ENCODE data around the gene DHX15.

DHX15 gene

DNA sequence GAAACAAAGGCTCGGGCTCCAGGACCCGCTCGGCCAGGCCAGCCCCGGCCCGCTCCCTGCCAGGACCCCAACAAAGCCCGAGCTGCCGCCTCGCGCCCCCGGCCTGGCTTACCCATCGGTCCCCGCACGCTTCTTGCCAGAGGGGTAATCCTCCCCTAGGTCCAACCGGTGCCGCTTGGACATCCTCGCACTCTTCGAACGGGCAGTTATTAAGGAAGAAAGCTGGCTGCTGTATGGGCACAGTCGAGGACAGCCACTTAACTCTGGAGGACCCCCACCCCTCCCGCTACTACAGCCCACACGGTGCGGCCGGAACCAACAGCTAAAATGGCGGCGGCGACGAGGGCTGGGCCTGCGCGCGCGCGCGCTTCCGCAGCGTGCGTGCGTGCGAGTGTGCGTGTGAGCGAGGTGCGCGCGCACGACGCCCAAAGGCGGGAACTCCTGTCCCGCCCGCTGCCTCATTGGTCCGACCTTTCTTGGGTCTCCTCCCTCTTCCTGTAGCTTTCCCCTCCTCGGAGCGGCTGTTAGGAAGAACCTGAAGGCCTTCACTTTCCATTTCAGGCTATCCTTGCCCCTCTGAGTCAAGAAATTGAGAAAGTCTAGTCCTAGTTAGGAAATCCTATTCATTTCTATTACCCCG is at the start of gene DHX15:
Gene DHX15, minus strand, starts transcription at position 344 of the 640 bp plus-strand sequence. Its CDS starts 161 bp downstream, at position 183.
- DNase-seq, result peak; percentile 98

DNA sequence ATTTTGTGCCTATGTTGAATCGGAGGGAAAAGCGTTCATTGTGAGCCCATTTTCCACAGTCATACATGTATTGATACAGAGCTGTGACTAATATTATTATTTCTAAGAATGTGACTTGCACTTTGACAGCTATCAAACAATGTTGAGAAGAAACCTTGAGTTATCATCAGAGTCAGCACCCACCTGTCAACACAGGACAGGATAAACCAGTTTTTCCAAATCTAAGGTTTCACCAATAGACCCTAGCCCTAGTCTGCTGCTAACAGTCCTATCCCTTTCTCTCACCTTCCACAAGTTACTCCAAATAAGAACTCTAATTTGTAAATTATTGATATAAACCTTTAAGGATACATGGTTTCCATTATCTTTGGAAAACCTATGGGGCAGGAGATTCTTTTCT is 47.7 kb upstream of the DHX15 start:
- DNase-seq, result no peak

DNA sequence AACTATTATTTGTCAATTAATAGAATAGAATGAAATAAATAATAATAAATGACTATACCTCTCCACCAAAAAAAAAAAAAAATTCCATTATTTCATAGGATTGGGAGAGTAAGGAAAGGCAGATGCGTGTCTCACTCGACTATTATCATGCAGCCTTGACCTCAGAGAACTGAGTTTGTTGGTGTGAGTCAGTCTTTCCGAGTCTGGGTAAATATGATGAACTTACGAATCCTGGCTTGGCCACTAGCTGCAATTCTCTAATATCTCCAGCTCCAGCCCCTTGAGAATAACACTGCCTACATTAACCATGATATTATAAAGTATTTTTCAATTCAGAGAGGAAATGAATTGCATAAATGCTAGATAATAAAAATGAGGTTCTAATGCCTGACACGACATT is 46.6 kb upstream of the DHX15 start:
- no peak for DNase-seq

DNA sequence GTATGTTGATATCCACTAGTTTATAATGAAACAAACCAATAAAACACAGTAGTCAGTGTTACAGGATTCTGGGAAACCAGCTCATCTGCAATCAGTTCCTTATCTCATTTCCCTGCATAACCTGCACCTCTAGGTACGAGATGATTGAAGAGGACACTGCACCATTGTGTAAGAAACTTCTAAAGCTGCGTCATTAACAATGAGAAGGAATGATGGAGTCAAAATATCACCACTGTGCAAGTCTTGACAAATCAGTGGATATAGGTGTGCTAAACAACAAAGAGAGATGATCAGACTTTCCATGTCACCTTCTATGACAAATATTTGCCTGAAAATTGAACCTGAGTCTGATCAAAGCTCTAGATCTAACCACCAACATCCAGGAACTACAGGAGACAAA is 40.7 kb upstream of the DHX15 start:
- no peak for DNase-seq

GRCh38 chr4:24624381-24624780 is 40.0 kb upstream of the DHX15 start:
- DNase-seq, result no peak

GRCh38 chr4:24622146-24622834 is 37.9 kb upstream of the DHX15 start:
- no peak for DNase-seq

DNA sequence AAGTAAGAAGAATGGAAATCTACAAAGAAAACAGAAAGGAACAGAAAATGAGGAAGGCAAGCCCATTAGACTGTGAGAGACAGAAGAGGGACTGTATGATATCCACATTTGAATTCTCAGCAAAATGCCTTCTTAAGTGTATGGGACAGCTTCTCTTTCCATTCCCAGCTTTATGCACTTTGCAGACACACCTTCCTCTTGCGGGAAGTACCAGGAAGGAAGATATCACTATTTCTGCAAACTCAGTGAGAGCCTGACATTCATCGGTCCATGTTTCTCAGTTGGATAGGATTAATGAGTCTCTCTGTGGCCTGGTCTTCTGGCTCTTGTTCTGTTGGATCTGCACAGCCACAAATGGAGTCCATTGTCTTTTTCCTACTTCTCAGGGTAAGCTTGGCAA is 31.6 kb upstream of the DHX15 start:
- DNase-seq, result no peak

- DNase-seq, result no peak
Observed at GRCh38 chr4:24614881-24615280, 30.5 kb upstream of the DHX15 start.

DNA sequence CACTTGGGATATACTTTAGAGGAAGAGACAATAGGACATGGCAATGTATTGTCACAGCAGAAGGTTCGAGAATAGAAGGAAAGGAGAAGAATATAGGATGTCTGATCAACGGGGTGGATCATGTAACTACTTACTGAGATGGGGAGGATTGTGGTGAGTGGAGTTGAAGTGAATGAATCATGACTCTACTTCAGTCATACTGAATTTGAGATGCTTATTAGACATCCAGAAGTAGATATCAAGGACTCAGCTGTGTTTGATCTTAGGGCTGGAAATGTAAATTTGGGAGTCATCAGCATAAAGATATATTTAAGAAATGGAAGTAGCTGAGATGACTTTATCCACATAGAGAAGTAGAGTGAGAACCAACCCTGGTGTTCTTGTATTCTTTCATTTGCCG is 29.1 kb upstream of the DHX15 start:
- DNase-seq, result no peak

GRCh38 chr4:24611575-24611974 is 27.2 kb upstream of the DHX15 start:
- no peak for DNase-seq

DNA sequence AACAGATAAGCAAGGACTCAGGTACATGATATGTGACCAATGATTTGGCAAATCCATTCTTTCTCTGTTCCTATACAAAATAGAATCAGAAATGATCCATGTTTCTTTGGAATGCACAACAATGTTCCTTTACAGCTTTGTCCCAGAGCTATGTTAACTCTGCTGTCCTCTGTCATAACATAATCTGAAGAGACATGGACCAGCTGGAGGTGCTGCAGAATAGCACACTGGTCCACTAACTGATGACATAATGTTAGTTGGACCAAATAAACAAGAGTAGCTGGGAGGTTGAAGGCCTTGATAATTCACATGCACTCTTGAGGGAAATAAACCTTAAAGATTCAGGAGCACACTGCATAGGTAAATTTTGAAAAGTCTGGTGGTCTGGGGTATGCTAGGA is 23.0 kb upstream of the DHX15 start:
- peak; percentile 10 for DNase-seq

- DNase-seq, result no peak
Observed at GRCh38 chr4:24605216-24605615, 20.9 kb upstream of the DHX15 start.

- DNase-seq, result no peak
Observed at GRCh38 chr4:24604558-24605214, 20.3 kb upstream of the DHX15 start.

DNA sequence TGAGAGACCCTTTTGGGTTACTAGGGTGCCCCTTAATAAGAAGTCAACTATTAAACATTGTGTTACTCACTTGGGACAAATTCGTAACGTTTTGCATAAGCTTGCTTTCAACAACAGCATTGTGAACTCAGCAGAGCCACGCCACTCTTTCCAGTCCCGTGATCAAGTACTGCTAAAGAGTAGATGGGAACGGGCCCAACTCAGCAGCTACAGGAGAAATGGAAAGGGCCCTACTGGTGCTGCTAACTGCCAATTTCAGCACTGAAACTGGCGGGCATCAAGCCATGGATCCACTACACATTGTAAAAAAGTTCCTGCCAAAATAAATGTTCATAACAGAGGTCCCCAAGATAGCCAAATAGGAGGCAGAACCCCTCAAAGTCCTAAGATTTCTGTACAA is 19.0 kb upstream of the DHX15 start:
- DNase-seq, result no peak

- DNase-seq, result no peak
Observed at GRCh38 chr4:24601121-24601520, 16.8 kb upstream of the DHX15 start.

DNA sequence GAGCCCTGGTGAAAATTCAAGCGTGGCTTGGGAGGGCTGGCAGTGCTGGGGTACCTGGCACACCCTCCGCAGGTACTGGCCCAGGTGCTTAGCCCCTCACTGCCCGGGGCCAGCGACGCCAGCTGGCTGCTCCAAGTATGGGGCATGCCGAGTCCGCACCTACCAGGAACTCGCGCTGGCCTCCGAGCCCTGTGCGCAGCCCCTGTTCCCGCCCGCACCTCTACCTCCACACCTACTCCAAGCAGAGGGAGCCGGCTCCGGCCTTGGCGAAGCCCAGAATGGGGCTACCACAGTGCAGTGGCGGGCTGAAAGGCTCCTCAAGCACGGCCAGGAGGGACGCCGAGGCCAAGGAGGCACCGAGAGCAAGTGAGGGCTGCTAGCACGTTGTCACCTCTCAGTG is 14.9 kb upstream of the DHX15 start:
- no peak for DNase-seq

DNA sequence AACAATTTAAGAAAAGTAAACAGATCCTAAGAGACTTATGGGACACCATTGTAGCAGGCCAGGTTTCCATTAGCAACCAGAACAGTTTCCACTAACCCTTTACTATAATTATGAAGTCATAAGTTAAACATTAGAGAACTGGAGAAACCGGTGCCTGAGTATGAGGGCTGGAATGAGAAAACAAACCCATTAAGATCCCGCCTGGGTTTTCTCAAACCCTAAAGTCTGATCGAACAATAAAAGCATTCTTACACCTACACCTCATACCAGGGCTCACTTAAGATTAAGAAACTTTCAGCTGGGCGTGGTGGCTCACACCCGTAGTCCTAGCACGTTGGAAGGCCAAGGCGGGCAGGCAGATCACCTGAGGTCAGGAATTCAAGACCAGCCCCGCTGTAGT is 13.7 kb upstream of the DHX15 start:
- DNase-seq, result no peak

DNA sequence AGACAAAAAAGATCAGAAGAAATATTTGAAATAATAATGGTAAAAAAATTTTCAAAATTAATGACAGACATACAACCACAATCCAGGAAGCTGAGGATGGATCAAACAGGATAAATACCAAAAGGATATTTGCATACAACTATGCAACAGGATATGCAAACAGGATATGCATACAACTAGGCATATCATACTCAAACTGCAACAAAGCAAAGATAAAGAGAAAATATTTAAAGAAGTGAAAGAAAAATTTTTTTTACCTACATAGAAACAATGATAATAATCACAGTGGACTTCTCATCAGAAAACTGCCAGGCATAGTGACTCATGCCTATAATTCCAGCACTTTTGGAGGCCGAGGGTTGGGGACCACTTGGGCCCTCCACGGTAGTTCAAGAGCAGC is 11.3 kb upstream of the DHX15 start:
- DNase-seq, result no peak

GRCh38 chr4:24594887-24595286 is 10.5 kb upstream of the DHX15 start:
- peak; percentile 46 for DNase-seq

DNA sequence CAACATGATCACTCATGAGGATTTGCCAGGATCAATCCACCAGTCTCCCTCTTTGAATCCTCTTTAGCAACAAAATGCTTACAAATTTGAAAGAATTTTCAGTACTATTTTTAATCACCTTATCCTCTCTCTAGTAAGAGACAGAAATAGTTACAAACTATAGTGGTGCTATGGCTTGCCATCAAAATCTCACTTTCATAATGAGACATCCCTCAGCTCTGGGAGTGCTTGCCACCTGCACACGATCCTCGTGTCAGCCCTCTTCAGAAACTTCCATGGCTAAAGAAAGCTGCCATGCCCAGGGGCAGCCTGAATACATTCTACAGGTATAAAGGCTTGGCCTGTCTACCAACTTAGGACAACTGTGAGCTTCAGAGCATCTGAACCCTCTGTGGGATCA is 5.1 kb upstream of the DHX15 start:
- no peak for DNase-seq

GRCh38 chr4:24588216-24588954 is 4.0 kb upstream of the DHX15 start:
- DNase-seq, result no peak

GRCh38 chr4:24583451-24584210 is 723 bp downstream of the DHX15 start:
- peak; percentile 83 for DNase-seq

Data from eye (tissue), 1 donor.